Osteoblast (primary cell): ENCODE measurements around the gene RHOG. TPM values are rescaled to one million over a fixed set of nuclear protein-coding genes. Genes with fewer than 3 reads are reported as not detected.
A peak's percentile ranks its signal among the peaks of the same experiment; 100 is the strongest.

Experiments
- DNase-seq: peaks from one replicate; pipeline ENCODE4 v3.0.0; 2011; ENCODE audit warnings: low spot score, mixed read lengths; ENCODE audit not compliant: insufficient read length; ENCODE audit errors: missing footprints
- H2AFZ ChIP-seq: 2 replicates; pipeline ENCODE4 v1.6.0; 2011; ENCODE audit warnings: mild to moderate bottlenecking, low read length
- H3K27ac ChIP-seq: 2 replicates; pipeline ENCODE4 v1.5.1; 2011; ENCODE audit warnings: mild to moderate bottlenecking, low read depth, low read length, moderate library complexity
- H3K27me3 ChIP-seq: 2 replicates; pipeline ENCODE4 v1.6.0; 2012; ENCODE audit warnings: mild to moderate bottlenecking, control low read depth, inconsistent platforms, low read length, moderate library complexity; ENCODE audit not compliant: insufficient read depth
- H3K36me3 ChIP-seq: 2 replicates; pipeline ENCODE4 v1.5.1; 2011; ENCODE audit warnings: mild to moderate bottlenecking, low read length, control low read depth, moderate library complexity; ENCODE audit not compliant: insufficient read depth
- H3K4me1 ChIP-seq: 2 replicates; pipeline ENCODE4 v1.5.1; 2011; ENCODE audit warnings: mild to moderate bottlenecking, low read length, control low read depth, moderate library complexity; ENCODE audit not compliant: insufficient read depth
- H3K4me2 ChIP-seq: 2 replicates; pipeline ENCODE4 v1.6.0; 2011; ENCODE audit warnings: mild to moderate bottlenecking, low read length; ENCODE audit not compliant: insufficient read depth
- H3K4me3 ChIP-seq: fragments of 200-600 bp; sonication (generic); 3 replicates; pipeline ENCODE4 v1.5.1; 2012; ENCODE audit warnings: mild to moderate bottlenecking, low read length, inconsistent platforms; ENCODE audit not compliant: insufficient read depth
- H3K79me2 ChIP-seq: 2 replicates; pipeline ENCODE4 v1.6.0; 2012; ENCODE audit warnings: mild to moderate bottlenecking, low read length, control low read depth, inconsistent platforms; ENCODE audit not compliant: insufficient read depth
- H3K9me3 ChIP-seq: 2 replicates; pipeline ENCODE4 v1.5.1; 2011; ENCODE audit warnings: low read depth, low read length, control low read depth
- H4K20me1 ChIP-seq: 2 replicates; pipeline ENCODE4 v1.6.0; 2012; ENCODE audit warnings: mild to moderate bottlenecking, low read length, control low read depth; ENCODE audit not compliant: insufficient read depth
- total RNA-seq: library from RNA; depleted of rRNA; stranded (reverse); fragments of >200 nt; gene quantifications from 2 replicates; pipeline ENCODE4 v1.2.3, GENCODE V29; 2012
- TF ChIP-seq, protein P1 (sequence below): IDR thresholded peaks from 2 replicates; pipeline ENCODE4 v1.5.1; 2011; ENCODE audit warnings: mild to moderate bottlenecking, low read depth, low read length, moderate library complexity; ENCODE audit errors: extremely low read depth

Gene RHOG
- total RNA-seq, 1 donor: 17.0 TPM

DNA sequence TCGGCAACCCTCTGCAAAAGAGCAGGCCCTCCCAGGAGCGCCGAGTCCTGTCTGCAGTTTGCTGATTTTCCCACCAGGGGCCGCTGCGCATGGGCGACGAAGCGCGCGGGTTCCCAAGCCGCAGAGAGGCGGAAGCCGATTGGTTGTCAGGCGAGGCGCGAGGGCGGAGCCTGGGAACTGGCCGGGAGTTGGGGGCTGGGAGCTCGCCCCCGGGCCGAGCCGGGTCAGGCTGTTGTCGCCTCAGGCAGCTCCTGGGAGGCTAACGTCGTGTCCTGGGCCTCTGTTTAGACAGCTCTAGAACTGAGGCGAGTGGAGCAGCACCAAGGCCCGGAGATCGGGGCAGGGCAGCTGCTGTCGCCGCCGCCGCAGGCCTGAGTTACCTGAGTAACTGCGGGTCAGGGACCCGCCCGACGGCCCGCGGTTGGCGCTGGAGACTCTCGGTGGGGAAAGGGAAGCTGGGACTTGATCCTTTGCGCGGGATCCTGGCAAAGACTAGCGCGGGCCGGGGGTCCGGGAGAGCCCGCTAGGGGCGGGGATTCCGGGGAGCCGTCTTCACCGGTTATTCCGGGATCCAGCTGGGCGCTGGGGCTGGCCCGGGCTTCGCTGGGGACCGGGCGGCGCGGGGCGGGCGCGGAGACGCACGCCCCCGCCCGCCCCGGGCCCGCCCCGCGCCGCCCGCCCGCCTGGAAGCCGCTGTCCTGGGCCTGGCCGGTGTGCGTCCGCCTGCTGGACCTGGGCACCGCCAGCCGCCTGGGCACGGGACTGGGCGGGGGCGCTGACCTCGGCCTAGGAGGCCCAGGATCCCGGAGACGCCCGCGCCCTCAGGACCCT lies 14.4 kb upstream of the RHOG start, which contains the start of gene STIM1:
Gene STIM1, plus strand, starts transcription at position 688 of the 831 bp plus-strand sequence. CDS start 607 bp downstream, outside the sequence.
- DNase-seq: peak; percentile 99
- TF ChIP-seq, protein P1, sequence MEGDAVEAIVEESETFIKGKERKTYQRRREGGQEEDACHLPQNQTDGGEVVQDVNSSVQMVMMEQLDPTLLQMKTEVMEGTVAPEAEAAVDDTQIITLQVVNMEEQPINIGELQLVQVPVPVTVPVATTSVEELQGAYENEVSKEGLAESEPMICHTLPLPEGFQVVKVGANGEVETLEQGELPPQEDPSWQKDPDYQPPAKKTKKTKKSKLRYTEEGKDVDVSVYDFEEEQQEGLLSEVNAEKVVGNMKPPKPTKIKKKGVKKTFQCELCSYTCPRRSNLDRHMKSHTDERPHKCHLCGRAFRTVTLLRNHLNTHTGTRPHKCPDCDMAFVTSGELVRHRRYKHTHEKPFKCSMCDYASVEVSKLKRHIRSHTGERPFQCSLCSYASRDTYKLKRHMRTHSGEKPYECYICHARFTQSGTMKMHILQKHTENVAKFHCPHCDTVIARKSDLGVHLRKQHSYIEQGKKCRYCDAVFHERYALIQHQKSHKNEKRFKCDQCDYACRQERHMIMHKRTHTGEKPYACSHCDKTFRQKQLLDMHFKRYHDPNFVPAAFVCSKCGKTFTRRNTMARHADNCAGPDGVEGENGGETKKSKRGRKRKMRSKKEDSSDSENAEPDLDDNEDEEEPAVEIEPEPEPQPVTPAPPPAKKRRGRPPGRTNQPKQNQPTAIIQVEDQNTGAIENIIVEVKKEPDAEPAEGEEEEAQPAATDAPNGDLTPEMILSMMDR: peak; percentile 88
- Histone ChIP-seq H2AFZ (peak within 1 kb of the TSS; percentile 98), H3K9me3 (no peaks in the 10 kb centered on the region), H3K27me3 (no peaks in the 10 kb centered on the region), H3K4me1 (peaks cover 28% of the 10 kb centered on the region), H4K20me1 (peaks cover 8% of the 10 kb centered on the region), H3K36me3 (no peaks in the 10 kb centered on the region), H3K79me2 (peaks cover 43% of the 10 kb centered on the region), H3K27ac (peak within 1 kb of the TSS; percentile 89), H3K4me2 (peak within 1 kb of the TSS; percentile 90), H3K4me3 (peak within 1 kb of the TSS; percentile 96)

DNA sequence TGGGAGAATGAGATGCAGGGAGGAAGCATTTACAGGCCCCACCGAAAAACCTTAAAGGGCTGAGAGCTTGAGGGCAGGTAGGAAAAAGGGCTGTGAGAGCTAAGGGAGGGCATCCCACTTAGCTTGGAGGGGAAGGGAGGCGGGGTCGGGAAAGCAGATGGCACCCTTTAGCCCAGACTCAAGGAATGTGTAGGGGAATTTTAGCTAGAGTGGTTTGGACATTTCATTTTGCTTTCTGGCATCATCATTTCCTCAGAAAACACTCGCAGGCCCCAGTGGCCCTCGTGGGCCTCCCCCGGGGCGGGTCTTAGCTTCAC lies 13.9 kb upstream of the RHOG start:
- H3K36me3 ChIP-seq: no peaks in the 10 kb centered on the region
- peaks cover 5% of the 10 kb centered on the region for H4K20me1 ChIP-seq
- H3K27me3 ChIP-seq: no peaks in the 10 kb centered on the region
- no peak for DNase-seq
- peak overlapping the region; percentile 96 for H3K4me3 ChIP-seq
- peak overlapping the region; percentile 13 for H3K27ac ChIP-seq
- H3K4me1 ChIP-seq: peaks cover 25% of the 10 kb centered on the region
- TF ChIP-seq, protein P1: no peak
- peak overlapping the region; percentile 81 for H3K4me2 ChIP-seq
- H3K9me3 ChIP-seq: no peaks in the 10 kb centered on the region
- peak overlapping the region; percentile 87 for H2AFZ ChIP-seq
- H3K79me2 ChIP-seq: peaks cover 40% of the 10 kb centered on the region

DNA sequence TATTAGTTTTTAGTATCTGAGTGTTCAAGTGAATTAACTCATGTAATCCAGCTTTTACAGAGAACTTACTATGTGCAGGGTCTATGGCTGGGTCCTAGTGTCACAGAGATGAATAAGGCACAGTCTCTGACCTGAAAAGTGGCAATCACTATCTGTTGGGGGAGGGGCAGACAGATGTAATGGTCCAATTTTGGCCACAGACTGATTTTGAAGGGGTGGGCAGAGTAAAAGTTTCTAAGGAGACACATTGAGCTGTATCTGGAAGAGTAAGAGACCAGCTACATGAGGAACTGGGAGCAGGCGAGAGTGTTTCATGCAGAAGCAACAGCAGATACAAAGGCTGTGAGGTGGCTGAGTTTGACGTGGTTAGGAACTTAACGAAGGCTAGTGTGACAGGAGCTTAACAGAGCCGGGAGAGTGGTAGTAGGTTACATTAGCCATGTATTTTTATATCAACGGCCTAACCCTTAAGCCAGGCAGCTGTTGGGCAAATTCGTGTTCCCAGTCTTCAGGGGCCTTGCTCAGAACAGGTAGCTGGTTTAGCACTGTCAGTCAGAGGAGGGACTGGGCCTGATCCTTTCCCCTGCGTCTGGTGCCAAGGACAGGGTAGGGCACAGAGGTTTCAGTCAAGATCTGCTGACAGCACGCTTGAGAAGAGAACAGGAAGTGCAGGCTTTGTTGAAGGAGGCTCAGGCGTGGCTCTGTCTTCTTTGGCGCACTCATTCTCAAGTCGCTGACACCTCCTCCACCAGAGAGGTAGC lies 13.3 kb upstream of the RHOG start:
- Histone ChIP-seq H3K4me1 (peaks cover 20% of the 10 kb centered on the region), H3K27me3 (no peaks in the 10 kb centered on the region), H3K27ac (peak overlapping the region; percentile 13), H2AFZ (peak overlapping the region; percentile 87), H3K79me2 (peaks cover 34% of the 10 kb centered on the region), H3K4me3 (peak overlapping the region; percentile 96), H3K36me3 (no peaks in the 10 kb centered on the region), H4K20me1 (peaks cover under 1% of the 10 kb centered on the region), H3K9me3 (no peaks in the 10 kb centered on the region), H3K4me2 (peak overlapping the region; percentile 81)
- TF ChIP-seq, protein P1: no peak
- DNase-seq: no peak

DNA sequence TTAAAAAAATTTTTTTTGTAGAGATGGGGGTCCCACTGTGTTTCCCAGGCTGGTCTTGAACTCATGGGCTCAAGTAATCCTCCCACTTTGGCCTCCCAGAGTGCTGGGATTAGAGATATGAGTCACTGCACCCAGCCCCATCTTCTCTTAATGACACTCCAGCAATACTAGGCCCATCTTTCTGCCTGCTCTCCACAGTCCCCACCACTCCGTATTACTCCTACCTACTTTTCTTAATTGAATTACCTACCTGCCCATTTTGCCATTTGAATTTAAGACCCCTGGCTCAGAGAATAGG lies 12.7 kb upstream of the RHOG start:
- Histone ChIP-seq H3K4me3 (no peak overlapping the region), H3K36me3 (no peaks in the 10 kb centered on the region), H4K20me1 (no peaks in the 10 kb centered on the region), H3K4me1 (peaks cover 20% of the 10 kb centered on the region), H3K4me2 (no peak overlapping the region), H3K27me3 (no peaks in the 10 kb centered on the region), H2AFZ (no peak overlapping the region), H3K79me2 (peaks cover 29% of the 10 kb centered on the region), H3K9me3 (no peaks in the 10 kb centered on the region), H3K27ac (no peak overlapping the region)
- no peak for DNase-seq
- TF ChIP-seq, protein P1: no peak
